Erythroblast (primary cell): ENCODE measurements around the gene MAP3K20.

ENCODE experiments used
- GATA1 ChIP-seq: IDR thresholded peaks from 2 replicates; pipeline ENCODE4 v1.6.1; 2011; ENCODE audit warnings: low read depth, mild to moderate bottlenecking, control low read depth, low read length, moderate library complexity
- POLR2A ChIP-seq: IDR thresholded peaks from 2 replicates; pipeline ENCODE4 v1.6.1; 2011; ENCODE audit warnings: mild to moderate bottlenecking, low read length

DNA sequence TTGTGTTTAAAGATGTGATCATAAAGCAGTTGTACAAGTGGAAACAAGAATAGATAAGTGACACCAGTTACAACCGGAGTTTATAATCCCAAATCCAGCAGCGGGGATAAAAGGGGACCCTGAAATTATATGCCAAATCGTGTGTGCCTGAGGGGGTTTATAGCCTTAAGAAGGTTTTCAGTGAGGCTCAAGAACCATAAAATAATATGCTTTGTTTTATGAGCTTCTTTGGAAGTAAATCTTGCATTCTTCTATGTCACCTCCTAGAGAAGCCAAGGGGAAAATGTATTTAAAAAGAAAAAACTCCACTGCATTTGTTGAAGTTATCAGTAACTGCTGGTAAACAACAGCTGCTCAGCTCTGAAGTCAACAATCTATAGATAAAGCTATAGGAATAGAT, 25.8 kb upstream of the MAP3K20 start:
- TF ChIP-seq GATA1 (no peak), POLR2A (no peak)
